IPS-11a (cell line): ENCODE results near the gene DNAJC15.

ENCODE experiments used
- H3K4me3 ChIP-seq: one replicate; pipeline ENCODE4 v1.5.1; 2013; ENCODE audit warnings: low read depth, low read length, control low read depth

The DNAJC15 gene

GRCh38 chr13:43081866-43082265 lies 58.5 kb downstream of the DNAJC15 start:
- no peak overlapping the region for H3K4me3 ChIP-seq

GRCh38 chr13:43083750-43084149 lies 60.4 kb downstream of the DNAJC15 start:
- H3K4me3 ChIP-seq = no peak overlapping the region

- H3K4me3 ChIP-seq = no peak overlapping the region
Measured at GRCh38 chr13:43085545-43085944, 62.2 kb downstream of the DNAJC15 start.

GRCh38 chr13:43086181-43086580 lies 62.8 kb downstream of the DNAJC15 start:
- no peak overlapping the region for H3K4me3 ChIP-seq

- no peak overlapping the region for H3K4me3 ChIP-seq
Measured at GRCh38 chr13:43088093-43088511, 64.7 kb downstream of the DNAJC15 start.

- H3K4me3 ChIP-seq = no peak overlapping the region
Measured at GRCh38 chr13:43089912-43090498, 66.6 kb downstream of the DNAJC15 start.

- no peak overlapping the region for H3K4me3 ChIP-seq
Measured at GRCh38 chr13:43094901-43095300, 71.5 kb downstream of the DNAJC15 start.

- H3K4me3 ChIP-seq = no peak overlapping the region
Measured at GRCh38 chr13:43095771-43096719, 72.7 kb downstream of the DNAJC15 start.

GRCh38 chr13:43100667-43101066 lies 77.3 kb downstream of the DNAJC15 start:
- H3K4me3 ChIP-seq = no peak overlapping the region

GRCh38 chr13:43102304-43102703 lies 78.9 kb downstream of the DNAJC15 start:
- H3K4me3 ChIP-seq = no peak overlapping the region

GRCh38 chr13:43107780-43108179 lies 84.4 kb downstream of the DNAJC15 start:
- H3K4me3 ChIP-seq = no peak overlapping the region

- no peak overlapping the region for H3K4me3 ChIP-seq
Measured at GRCh38 chr13:43110036-43110435, 86.7 kb downstream of the DNAJC15 start.

- no peak overlapping the region for H3K4me3 ChIP-seq
Measured at GRCh38 chr13:43110658-43111057, 87.3 kb downstream of the DNAJC15 start.

GRCh38 chr13:43111559-43112400 lies 88.4 kb downstream of the DNAJC15 start:
- H3K4me3 ChIP-seq = no peak overlapping the region

GRCh38 chr13:43113603-43114002 lies 90.2 kb downstream of the DNAJC15 start:
- H3K4me3 ChIP-seq = no peak overlapping the region

GRCh38 chr13:43114504-43114903 lies 91.1 kb downstream of the DNAJC15 start:
- no peak overlapping the region for H3K4me3 ChIP-seq

- no peak overlapping the region for H3K4me3 ChIP-seq
Measured at GRCh38 chr13:43115141-43115540, 91.8 kb downstream of the DNAJC15 start.

GRCh38 chr13:43116242-43116641 lies 92.9 kb downstream of the DNAJC15 start:
- no peak overlapping the region for H3K4me3 ChIP-seq

GRCh38 chr13:43118521-43118920 lies 95.1 kb downstream of the DNAJC15 start:
- no peak overlapping the region for H3K4me3 ChIP-seq

- no peak overlapping the region for H3K4me3 ChIP-seq
Measured at GRCh38 chr13:43119206-43119605, 95.8 kb downstream of the DNAJC15 start.

GRCh38 chr13:43122791-43123190 lies 99.4 kb downstream of the DNAJC15 start:
- H3K4me3 ChIP-seq = no peak overlapping the region
